GM21381 (cell line): ENCODE data around the gene HIVEP3.

Experiments
- ATAC-seq: cut with Tn5 transposase; IDR thresholded peaks from one replicate; pipeline ENCODE4 v1.9.1; 2021; ENCODE audit warnings: mild to moderate bottlenecking, moderate library complexity; ENCODE audit not compliant: unreplicated experiment

HIVEP3 gene

DNA sequence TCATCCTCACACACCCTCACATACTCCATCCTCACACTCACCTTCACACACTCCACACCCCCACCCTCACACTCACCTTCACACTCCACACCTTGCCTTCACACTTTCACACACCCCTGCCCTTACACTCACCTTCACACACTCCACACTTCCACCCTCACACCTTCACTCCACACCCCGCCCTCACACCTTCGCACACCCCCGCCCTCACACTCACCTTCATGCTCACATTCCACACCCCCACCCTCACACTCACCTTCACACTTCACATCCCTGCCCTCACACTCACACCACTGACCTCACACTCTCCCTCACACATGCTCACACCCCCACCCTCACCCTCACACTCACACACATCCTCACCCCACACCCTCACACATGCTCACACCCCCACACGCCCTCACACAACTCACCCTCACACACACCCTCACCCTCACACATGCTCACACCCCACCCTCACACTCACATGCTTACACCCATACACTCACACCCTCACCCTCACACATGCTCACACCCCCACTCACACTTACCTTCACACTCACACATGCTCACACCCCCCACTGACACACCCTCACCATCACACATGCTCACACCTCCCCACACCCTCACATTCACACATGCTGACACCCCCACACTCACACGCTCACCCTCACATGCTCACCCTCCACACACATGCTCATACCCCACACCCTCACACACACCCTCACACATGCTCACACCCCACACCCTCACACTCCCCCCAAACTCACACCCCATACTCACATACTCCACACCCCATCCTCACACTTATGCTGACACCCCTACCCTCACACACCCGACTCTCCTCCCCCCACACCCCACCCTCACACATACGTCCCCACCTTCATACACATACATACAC, 389.8 kb downstream of the HIVEP3 start:
- no peak for ATAC-seq

DNA sequence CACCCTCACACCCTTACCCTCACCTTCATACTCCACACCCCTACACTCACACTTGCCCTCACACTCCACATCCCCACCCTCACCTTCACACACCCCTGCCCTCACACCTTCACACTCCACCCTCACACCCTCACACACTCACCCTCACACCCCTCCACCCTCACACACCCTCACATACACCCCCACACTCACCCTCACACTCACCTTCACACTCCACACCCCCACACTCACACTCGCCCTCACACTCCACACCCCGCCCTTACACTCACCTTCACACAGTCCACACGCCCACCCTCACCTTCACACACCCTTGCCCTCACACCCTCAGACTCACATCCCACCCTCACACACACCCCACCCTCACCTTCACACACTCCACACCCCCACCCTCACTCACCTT, 390.6 kb downstream of the HIVEP3 start:
- ATAC-seq: no peak

DNA sequence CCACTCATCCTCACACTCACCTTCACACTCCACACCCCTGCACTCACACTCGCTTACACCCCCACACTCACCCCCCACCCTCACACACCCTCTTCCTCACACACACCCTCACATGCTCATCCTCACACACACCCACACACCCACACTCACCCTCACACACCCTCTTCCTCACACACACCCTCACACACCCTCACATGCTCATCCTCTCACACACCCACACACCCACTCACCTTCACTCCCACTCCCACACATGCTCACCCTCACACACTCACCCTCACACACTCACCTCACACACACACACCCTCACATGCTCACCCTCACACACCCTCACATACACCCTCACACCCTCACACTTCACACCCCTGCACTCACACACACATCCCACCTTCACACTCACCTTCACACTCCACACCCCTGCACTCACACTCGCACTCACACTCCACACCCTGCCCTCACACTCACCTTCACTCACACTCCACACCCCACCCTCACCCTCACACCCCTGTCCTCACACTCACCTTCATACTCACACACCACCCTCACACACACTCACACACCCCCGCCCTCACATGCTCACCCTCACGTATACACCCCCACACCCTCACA, 391.7 kb downstream of the HIVEP3 start:
- ATAC-seq: no peak

GRCh38 chr1:41525891-41526587, 392.7 kb downstream of the HIVEP3 start:
- ATAC-seq: no peak

DNA sequence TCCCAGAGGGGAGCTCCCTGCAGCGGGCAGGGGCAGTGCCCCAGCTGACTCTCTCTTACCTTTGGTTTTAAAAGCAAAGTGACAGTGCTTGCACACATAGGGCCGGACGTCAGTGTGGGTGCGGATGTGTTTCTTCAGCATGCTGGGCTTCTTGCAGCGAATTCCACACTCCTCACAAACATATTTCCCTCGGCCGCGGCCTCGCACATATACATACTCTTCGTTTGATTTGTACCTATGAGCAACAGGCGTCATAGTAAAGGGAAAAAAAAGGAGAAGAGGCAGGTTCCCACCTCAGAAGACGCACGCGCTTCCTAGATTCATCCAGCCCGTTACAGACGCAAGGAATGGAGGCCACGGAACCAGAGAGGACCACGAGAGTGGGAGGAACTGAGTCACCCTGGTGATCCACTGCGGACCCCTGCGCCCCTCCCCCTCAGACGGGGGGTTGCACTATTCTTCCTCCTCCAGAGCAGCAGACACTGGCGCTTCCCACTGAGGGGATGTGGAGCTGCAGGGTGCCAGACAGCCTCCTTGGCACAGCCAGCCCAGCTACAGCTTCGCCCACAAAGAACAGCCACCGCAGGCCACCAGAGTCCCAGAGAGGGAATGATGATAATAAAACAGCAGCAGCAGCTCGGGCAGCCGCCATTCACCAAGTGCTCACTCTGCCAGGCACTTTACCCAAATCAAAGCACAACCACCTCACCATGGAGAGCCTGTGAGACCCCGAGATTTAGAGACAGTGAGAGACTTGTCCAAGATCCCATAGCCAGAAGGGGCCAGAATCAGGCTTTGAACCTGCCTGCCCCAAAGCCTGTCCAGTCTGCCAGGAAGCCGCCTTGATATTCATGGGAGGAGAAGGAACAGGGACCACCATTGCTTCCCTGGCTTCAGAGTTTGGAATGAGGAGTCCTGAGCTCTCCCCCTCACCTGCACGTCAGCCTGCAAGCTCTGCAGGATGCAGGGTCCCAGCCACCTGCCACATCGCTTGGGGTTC, 393.7 kb downstream of the HIVEP3 start:
- ATAC-seq: no peak

DNA sequence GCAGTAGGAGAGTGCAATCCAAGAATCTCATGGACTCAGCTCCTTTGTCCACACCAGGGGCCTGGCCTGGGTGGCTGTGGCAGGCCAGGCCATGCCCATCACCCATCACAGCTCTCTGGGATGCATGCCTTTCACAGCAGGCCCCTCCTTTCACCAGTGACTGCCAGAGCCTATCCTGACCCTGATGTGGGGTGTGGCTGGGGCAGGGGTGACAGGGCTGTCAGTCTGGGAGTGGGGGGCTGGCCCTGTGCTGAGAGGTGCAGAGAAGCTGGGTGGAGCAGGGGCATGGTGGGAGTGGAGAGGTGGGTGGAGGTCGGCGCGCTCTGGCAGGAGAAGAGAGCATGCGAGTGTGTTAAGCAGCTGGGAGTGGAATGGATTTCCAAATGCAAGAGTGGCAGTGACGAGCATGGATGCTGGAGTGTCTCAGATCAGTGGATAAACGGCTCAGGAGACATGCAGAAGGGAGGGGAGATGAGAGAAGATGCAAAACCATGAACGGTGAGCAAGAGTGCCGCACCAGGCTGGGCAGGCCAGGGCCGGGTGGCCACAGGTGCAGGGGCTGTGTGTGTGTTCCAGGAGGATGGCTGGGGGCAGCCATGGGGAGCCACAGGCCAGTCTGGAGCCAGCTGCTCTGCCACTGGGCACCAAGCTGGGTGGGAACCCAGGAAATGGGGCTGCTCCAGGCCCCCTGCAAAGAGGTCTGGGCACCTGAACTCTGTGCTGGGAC, 394.6 kb downstream of the HIVEP3 start:
- ATAC-seq: no peak

DNA sequence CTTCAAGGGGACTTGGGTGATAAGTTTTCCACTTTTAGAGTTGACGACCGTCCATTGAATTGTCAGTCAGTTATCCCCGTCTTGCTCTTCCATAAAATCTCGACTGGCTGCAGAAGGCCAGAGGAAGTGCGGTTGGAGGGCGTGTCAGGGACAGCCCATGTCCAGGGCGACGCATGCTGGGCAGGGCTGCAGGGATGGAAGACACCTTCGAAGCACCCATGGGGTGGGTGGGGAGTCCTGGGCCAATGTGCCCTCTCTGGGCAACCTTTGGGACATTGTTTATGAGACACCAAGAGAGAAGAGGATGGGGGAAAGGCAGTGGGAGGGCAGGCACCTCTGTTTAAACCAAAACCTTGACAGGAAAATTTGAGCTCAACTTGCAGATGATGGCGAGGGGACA, 395.7 kb downstream of the HIVEP3 start:
- no peak for ATAC-seq

DNA sequence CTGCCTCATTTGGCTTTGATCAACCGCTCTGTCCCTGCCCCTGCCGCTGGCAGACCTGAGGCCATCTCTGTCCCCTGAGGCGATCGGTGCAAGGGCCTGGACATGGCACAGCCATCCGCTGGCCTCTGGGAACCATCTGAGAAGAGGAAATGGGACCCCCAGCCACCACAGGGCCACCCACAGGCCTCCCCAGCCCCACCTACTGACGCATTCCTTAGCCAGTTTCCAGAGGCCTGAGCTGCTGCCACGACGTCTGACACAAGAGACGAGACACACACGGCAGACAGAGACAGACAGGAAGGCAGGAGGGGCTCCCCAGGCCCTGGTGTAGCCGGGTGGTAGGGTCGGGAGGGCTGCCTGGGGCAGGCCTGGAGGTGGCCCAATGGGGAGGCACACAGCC, 397.0 kb downstream of the HIVEP3 start:
- no peak for ATAC-seq

GRCh38 chr1:41520951-41521752, 397.6 kb downstream of the HIVEP3 start:
- no peak for ATAC-seq

DNA sequence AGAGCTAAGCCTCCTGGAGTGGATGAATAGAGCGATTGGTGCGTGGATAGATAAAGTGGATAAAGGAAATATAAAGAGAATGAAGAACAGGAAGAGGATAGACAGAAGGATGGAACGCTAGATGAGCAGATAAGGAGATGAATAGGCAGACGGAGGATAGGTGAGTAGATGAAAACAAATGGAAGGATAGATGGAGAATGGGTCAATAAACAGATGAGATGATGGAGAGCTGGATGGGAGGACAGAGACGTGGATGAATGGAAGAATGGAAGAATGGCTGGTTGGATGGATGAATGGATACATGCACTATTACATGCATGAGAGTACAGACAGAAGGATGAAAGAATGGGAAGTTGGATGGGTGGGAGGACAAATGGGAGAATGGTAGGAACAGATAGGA, 399.1 kb downstream of the HIVEP3 start:
- ATAC-seq: no peak

DNA sequence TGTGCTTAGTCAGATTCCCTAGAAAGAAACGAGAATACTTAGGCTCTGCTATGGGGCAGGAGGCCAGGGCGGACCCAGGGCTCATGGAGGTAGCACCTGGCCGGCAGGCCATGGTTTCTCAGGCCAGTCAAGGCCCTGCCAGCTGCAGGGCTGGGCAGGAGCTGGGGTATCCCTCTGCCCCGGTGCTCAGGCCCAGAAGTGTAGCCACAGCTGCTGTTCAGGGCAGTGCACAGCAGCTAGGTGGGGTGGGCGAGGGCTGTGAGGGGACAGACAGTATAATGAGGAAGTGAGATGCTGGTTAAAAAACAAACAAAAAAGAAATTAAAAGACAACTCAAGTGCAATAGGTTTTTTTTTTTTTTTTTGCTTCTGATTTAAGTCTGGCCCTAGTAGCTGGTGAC, 400.3 kb downstream of the HIVEP3 start:
- no peak for ATAC-seq

GRCh38 chr1:41517062-41517438, 401.7 kb downstream of the HIVEP3 start:
- ATAC-seq: no peak

GRCh38 chr1:41516168-41517061, 402.3 kb downstream of the HIVEP3 start:
- ATAC-seq: peak; percentile 62

GRCh38 chr1:41515778-41516167, 402.9 kb downstream of the HIVEP3 start:
- no peak for ATAC-seq

GRCh38 chr1:41515131-41515678, 403.5 kb downstream of the HIVEP3 start:
- ATAC-seq: no peak

- no peak for ATAC-seq
Observed at GRCh38 chr1:41514381-41514780, 404.3 kb downstream of the HIVEP3 start.

GRCh38 chr1:41513383-41513735, 405.4 kb downstream of the HIVEP3 start:
- ATAC-seq: no peak
